HG02943 (cell line): ENCODE data around the gene DAZAP1.
A peak's percentile ranks its signal among the peaks of the same experiment; 100 is the strongest.
"Not testable (repeated sequence)": the region's sequence is repeated elsewhere in the genome, so short reads cannot be mapped to it uniquely, and the experiment has no call there.

Experiments used
- ATAC-seq: cut with Tn5 transposase; IDR thresholded peaks from one replicate; pipeline ENCODE4 v1.9.1; 2021; ENCODE audit warnings: mild to moderate bottlenecking, low read depth, moderate library complexity; ENCODE audit not compliant: unreplicated experiment

Gene DAZAP1

GRCh38 chr19:1470305-1471009, 63.1 kb downstream of the DAZAP1 start:
- ATAC-seq: no peak

DNA sequence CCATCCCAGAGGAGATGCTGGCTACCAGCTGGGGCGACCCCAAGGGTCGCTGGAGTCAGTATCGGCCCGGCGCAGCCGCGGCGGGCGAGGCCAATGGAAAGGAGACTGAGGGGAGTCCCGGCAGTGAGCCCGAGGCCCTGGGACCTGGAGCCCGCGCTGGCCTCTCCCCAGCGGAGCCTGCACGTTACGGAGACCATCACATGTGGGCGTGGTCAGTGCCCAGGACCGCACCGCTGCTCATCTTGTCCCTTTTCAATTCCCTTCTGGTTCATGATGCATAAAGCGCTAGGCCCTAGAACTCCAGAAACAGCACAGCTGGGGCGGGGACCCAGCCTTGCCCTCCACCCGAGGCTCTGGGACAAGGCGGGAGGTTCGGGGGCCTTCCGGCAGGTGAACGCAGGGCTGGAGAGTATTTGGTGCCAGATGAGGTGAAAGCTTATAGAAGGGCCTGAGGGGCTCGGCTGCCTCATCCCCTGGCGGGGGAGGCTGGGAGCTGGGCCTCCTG, 63.7 kb downstream of the DAZAP1 start:
- no peak for ATAC-seq

- ATAC-seq: no peak
Measured at GRCh38 chr19:1471515-1472160, 64.3 kb downstream of the DAZAP1 start.

DNA sequence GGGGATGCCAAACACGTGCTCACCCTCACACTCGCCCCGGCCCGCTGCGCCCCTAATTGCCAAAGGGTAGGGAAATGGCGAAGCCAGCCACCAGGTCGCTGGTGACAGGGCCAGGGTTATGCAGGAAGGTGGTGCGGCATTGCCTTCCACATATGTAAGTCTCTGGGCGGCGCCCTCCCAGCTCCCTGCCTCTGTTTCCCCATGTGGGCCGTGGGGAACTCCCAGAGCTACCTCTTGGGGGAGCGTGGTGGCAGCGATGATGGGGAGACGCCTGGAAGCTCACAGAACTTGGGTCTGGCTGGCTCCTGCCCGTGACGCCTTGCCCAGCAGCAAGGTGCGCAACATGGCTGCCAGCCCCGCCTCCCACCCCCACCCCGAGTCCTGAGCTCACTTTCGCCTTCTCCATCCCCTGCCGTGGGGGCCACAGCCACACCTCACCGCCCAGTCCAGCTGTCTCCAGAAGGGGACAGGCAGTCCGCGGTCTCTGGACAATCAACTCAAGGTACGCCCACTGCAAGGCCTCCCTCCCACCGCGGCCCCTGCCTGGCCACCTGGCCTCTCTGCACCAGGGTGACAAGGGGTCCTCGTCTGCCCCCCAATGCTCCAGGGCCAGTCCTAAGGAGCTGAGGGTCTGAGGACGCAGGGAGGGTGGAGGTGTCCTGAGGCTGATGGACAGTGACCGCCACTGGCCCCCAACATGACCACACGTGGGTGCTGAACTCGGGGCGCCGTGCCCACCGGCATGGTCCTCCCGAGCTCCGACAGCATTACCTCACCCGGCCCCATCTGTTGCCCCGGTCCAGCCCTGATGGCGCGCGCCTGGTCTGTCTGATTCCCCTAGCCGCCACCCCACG, 65.1 kb downstream of the DAZAP1 start:
- no peak for ATAC-seq

DNA sequence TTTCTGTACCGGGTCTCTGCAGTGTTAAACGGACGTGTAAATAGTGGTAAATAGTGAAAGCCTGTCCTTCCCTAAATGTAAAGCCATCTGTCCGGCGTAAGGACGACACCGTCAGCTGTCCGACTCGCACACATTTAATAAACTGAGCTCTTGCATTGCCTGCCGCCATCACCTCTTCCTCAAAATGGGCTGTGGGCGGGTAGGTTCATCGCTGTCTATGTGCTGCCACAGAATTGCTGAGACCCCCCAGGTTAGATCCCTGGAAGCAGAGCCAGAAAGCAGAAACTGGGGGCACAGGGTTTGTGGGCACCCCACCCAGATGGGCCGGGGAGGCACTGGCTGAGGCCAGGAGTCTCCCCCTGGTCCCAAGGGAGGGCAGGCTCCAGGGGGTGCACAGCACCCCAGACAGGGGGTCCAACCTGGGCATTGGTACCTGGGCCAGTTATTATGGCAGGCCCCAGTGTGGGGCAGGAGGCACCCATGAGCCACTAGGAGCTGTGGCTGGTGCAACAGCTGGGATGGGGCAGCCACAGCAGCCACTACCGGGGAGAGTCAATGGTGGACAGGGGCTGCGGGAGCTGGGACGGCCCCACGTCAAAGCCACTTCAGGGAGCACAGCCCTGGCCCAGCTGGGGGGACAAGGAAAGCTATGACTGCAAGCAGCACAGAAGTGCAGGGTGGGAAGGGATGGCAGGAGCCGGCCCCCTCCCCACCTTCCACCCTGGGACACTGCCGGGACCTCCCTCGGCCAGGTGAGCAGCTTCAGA, 65.9 kb downstream of the DAZAP1 start:
- ATAC-seq: no peak

- ATAC-seq: no peak
Measured at GRCh38 chr19:1474011-1474764, 66.8 kb downstream of the DAZAP1 start.

GRCh38 chr19:1474765-1475351, 67.5 kb downstream of the DAZAP1 start:
- ATAC-seq: no peak

DNA sequence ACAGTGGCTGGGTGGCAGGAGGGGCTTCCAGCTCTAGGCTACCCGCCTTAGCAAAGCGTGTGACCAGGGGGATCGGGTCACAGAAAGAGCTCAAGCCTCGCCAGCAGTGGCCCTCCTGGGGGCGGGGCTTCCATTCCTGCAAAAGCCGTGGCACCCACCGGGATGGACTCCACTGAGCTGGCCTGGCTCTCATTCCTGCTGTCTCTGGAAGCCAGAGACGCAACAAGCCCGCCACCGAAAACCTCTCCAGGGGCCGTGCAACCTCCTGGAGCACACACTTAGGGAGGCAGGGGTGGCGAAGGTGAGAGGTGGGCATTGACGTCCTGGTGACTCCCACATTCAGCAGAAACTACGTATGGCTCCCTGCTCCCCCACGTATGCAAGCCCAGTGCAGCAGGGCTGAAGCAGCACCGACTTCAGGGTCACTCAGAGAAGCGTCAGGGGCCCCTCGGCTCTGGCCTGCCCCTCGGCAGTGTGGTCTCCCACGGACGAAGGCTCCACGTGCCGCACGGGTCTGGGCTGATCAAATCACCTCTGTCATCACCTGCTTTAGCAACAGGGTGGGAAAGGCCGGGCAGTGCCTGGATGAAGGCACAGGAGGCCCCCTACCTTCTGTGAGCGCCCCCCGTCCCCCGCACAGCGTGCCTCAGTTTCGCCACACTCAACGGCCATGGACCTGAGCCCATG, 68.5 kb downstream of the DAZAP1 start:
- no peak for ATAC-seq

DNA sequence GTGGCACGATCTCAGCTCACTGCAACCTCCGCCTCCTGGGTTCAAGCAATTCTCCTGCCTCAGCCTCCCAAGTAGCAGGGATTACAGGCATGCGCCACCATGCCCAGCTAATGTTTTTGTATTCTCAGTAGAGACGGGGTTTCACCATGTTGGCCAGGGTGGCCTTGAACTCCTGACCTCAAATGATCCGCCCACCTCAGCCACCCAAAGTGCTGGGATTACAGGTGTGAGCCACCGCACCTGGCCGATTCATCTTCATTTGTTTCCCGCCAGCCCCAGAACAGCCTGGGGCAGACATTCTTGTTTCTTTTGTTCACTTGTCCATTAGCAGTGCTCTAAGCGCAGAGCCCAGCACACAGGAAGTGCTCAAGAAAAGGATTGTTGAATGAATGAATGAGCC, 69.7 kb downstream of the DAZAP1 start:
- not testable (repeated sequence) for ATAC-seq

DNA sequence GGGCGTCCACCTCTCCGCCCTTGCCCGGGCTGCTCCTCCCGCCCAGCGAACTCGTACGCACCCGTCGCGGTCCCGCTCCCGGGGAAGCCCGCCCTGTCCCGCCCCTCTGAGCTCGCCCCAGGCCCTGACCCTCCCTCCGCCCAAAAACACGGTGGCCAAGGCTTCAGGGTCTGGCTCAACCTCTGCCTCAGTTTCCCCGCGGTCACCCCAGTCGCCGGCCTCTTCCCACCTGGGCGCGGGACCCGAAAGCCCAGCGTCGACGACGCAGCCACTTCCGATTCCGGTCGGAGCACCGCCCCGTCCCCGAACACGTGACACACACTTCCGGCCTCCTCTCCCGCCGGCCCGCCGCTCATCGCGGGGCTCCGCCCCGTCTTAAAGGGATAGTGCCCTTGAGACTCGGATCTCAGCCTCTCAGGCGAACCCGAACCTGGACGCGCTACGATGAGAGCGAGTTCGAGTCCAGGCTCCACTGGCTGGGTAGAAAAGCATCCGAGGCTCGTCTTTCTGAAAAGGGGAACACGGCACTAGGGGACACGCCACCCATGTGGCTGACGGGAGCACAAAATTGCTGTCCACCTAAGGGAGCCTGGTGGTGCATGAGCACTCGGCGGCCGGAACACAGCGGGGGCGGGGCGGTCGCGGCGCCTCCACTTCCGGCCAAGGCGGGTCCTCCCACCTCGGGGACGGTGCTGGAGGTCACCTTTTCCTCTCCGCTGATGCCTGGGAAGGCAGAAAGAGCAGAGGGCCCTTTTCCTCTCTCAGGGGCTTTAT, 71.7 kb downstream of the DAZAP1 start, which contains the start of gene C19orf25:
TSS of gene C19orf25 (minus strand) at position 282 of the 774 bp plus-strand sequence. CDS start 312 bp downstream, outside the sequence.
- peak; percentile 87 for ATAC-seq

DNA sequence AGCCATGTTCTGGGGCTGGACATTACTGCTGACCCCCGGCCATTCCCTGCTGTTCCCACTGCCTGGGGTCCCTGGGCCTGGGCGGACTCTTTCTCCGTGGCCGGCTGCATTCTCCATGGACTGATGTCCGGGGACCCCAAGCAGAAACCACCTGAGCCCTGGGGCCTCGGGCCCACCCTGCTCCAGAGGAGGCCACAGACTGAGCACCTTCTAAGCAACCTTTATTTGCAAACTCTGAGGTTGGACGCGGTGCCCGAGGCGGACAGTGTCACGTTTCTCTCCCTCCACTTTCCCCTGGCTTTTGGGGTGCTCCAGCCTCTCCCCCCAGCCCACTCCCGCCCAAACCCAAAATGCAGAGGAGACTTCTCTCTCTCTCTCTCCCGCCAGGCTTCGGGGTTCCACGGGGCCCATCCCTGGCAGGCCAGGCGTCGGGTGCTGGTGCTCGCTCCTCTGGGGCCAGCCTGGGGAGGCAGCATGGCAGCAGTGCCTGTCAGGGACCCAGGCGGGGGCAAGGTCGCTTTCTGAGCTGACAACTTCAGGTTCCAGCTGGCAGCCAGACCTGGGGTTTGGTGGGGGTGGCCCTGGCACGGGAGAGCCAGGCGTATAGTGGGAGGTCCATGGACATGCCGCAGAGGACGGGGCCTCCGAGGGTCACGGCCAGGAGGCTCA, 74.0 kb downstream of the DAZAP1 start:
- ATAC-seq: no peak

- no peak for ATAC-seq
Measured at GRCh38 chr19:1481893-1482360, 74.5 kb downstream of the DAZAP1 start.

DNA sequence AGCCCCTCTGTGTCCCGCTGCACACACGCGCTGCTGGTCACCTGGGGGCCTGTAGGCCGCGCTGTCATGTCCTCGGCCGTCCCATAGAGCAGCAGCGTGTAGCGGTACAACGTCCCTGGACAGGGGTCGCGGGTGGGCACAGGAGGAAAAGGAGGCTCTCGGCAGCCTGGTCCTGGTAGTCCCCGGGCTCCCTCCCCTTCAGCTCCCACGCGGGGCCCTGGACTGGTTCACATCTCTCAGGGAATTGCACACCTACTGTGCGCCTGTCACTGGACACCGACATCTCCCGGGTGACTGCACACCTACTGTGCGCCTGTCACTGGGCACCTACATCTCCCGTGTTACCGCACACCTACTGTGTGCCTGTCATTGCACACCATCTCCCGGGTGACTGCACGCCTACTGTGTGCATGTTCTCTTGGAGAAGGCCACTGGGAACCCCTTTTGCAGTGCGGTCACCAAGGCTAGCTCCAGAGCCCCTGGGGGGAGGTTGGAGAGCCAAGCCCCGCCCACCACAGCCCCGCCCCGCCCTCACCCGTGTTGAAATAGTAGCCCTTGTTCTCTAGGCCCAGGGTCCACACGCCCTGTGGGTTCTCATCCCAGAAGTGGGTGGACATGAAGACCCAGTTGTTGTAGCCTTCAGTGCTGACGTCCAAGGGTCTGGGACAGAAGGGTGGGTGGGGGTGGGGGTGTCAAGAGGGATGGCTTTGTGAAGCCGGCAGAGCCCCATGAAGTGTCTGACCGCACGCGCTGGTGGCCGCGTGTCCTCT, 75.2 kb downstream of the DAZAP1 start:
- ATAC-seq: no peak

- ATAC-seq: no peak
Measured at GRCh38 chr19:1483131-1483978, 76.0 kb downstream of the DAZAP1 start.

GRCh38 chr19:1483979-1484428, 76.6 kb downstream of the DAZAP1 start:
- no peak for ATAC-seq
